ENCODE results near the gene FES. TPM values are rescaled to one million over a fixed set of nuclear protein-coding genes. Genes with fewer than 3 reads are reported as not detected.
A peak's percentile ranks its signal among the peaks of the same experiment; 100 is the strongest.

FES gene
- total and polyA plus RNA-seq, 4 experiments from 2014 or later: 2.3 to 3.0 TPM; not detected in 2

DNA sequence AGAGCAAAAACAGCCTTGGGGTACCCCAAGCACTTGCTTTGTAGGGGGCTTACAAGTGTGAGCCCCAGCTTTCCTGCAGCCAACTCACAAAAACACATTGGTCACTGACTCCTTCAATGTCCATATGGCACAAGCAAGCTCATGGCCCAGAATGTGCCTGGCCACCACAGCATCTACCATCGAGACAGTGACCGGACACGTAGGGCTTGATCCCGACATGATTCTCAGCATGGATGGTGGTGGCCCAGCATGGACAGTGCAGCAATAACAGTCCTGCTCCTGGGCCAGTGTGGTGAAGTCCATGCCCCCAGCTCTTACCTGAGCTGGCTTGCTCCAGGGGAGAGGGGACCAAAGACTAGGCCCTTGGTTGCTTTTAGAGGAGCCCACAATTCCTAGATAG lies 56.7 kb downstream of the FES start:
- Mint-ChIP-seq H3K9me3 (peaks cover 0 to 4% (median 0%) of the 10 kb centered on the region in 8 donors), H3K4me1 (peaks cover 7 to 10% (median 10%) of the 10 kb centered on the region in 4 donors), H3K27ac (peak overlapping the region in 1 of 7 donors; percentile 10), H3K27me3 (no peaks in the 10 kb centered on the region), H3K36me3 (peaks cover 34 to 52% of the 10 kb centered on the region in 2 donors), H3K4me3 (no peak overlapping the region)
- ChIA-PET POLR2A (ENCODE audit: partially characterized antibody) (interaction anchor here (1.2 to 2.2 kb wide), 2 partner anchors 9 to 13 kb away, joined by 7 to 9 read pairs; partner anchors contain the start of genes HDDC3 and RCCD1), CTCF (ENCODE audit: partially characterized antibody) (interaction anchor here (0.8 to 9.4 kb wide), 4 partner anchors 8 to 621 kb away, joined by 3 to 112 read pairs (median 4); partner anchors contain the start of genes HDDC3 and UNC45A)
- no peak overlapping the region for H3K4me3 ChIP-seq (ENCODE audit: low read length in 2 of 2)
- DNase-seq: no peak
- H3K9me3 ChIP-seq (ENCODE audit: control insufficient read depth in 1 of 2, low read length in 2 of 2): no peaks in the 10 kb centered on the region
- no peak overlapping the region for H3K27ac ChIP-seq (ENCODE audit: low read depth, low read length)
- H3K27me3 ChIP-seq (ENCODE audit: insufficient read depth, low read length): no peaks in the 10 kb centered on the region
- peaks cover 56% of the 10 kb centered on the region for H3K36me3 ChIP-seq (ENCODE audit: insufficient read depth, low read length)
- peaks cover 8% of the 10 kb centered on the region for H3K4me1 ChIP-seq (ENCODE audit: insufficient read depth, low read length)
- intact Hi-C loops (cut with micrococcal nuclease): no loop called here

DNA sequence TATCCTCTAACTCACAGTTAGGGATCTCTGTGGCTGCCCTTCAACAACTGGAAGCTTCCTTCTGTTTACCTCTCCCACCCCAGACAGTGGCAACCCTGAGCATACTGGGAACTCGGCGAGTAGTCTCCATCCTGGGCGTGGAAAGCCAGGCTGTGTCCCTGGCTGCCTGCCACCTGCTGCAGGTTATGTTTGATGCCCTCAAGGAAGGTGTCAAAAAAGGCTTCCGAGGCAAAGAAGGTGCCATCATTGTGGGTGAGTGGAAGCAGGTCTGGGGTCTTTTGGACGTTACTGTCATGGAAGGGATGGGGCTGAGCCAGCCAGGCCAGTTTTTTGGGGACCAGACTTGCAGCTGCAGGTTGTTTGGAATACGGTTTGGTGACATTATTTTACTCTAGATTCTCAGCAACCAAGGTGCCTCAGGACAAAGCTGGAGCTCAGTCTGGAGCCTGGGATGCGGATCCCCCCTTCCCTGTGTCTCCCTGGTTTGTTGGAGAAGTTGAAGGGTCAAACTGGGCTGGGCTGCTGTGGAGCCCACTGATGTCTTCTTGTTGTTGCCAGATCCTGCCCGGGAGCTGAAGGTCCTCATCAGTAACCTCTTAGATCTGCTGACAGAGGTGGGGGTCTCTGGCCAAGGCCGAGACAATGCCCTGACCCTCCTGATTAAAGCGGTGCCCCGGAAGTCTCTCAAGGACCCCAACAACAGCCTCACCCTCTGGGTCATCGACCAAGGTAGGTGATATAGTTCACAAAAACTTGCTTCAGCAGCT lies 58.2 kb downstream of the FES start:
- POLR2A ChIA-PET (ENCODE audit: partially characterized antibody): interaction anchor here (0.6 to 3.3 kb wide), 3 partner anchors 8 to 1003 kb away, joined by 3 to 16 read pairs (median 10); partner anchors contain the start of genes RCCD1 and UNC45A
- intact Hi-C loops (cut with micrococcal nuclease): no loop called here
- Mint-ChIP-seq H3K27ac (peak overlapping the region in 2 of 7 donors; percentile 31 to 36), H3K4me3 (no peak overlapping the region), H3K9me3 (no peaks in the 10 kb centered on the region), H3K4me1 (peaks cover 0 to 1% (median 0%) of the 10 kb centered on the region in 4 donors), H3K36me3 (peaks cover 34 to 57% of the 10 kb centered on the region in 2 donors), H3K27me3 (no peaks in the 10 kb centered on the region)
- Histone ChIP-seq H3K4me1 (ENCODE audit: insufficient read depth, low read length) (no peaks in the 10 kb centered on the region), H3K27ac (ENCODE audit: low read depth, low read length) (no peak overlapping the region), H3K9me3 (ENCODE audit: control insufficient read depth in 1 of 2, low read length in 2 of 2) (no peaks in the 10 kb centered on the region), H3K27me3 (ENCODE audit: insufficient read depth, low read length) (no peaks in the 10 kb centered on the region), H3K36me3 (ENCODE audit: insufficient read depth, low read length) (peaks cover 68% of the 10 kb centered on the region), H3K4me3 (ENCODE audit: low read length in 2 of 2) (no peak overlapping the region)
- no peak for DNase-seq
- CTCF ChIA-PET (ENCODE audit: partially characterized antibody): interaction anchor here (0.7 to 9.4 kb wide), 3 partner anchors 10 to 1983 kb away, joined by 3 to 112 read pairs (median 28); partner anchors contain the start of genes HDDC3, RCCD1 and UNC45A

DNA sequence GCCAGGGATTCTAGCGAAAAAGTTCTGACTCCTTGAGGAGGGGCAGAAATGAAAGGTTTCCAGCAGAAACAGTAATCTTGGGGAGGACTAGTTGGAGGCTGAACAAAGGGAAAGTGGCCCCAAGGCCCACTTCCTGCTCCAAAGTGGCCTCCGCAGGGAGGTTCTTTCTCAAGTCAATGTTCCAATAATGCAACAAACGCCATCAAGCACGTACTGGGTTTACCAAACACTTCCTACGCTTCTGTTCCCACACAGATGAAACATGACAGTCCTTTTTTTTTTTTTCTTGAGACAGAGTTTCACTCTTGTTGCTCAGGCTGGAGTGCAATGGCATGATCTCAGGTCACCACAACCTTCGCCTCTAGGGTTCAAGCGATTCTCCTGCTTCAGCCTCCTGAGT lies 60.8 kb downstream of the FES start:
- Mint-ChIP-seq H3K4me3 (no peak overlapping the region), H3K27ac (no peak overlapping the region), H3K4me1 (peaks cover 0 to 1% (median 0%) of the 10 kb centered on the region in 4 donors), H3K27me3 (no peaks in the 10 kb centered on the region), H3K9me3 (no peaks in the 10 kb centered on the region), H3K36me3 (peaks cover 34 to 69% of the 10 kb centered on the region in 2 donors)
- H3K27me3 ChIP-seq (ENCODE audit: insufficient read depth, low read length): no peaks in the 10 kb centered on the region
- DNase-seq: no peak
- H3K9me3 ChIP-seq (ENCODE audit: control insufficient read depth in 1 of 2, low read length in 2 of 2): no peaks in the 10 kb centered on the region
- no peak overlapping the region for H3K27ac ChIP-seq (ENCODE audit: low read depth, low read length)
- POLR2A ChIA-PET (ENCODE audit: partially characterized antibody): interaction anchor here (1.1 to 3.3 kb wide), 2 partner anchors 10 to 12 kb away, joined by 4 to 16 read pairs; partner anchors contain the start of genes HDDC3 and UNC45A
- H3K36me3 ChIP-seq (ENCODE audit: insufficient read depth, low read length): peaks cover 69% of the 10 kb centered on the region
- no peaks in the 10 kb centered on the region for H3K4me1 ChIP-seq (ENCODE audit: insufficient read depth, low read length)
- H3K4me3 ChIP-seq (ENCODE audit: low read length in 2 of 2): no peak overlapping the region
- CTCF ChIA-PET (ENCODE audit: partially characterized antibody): interaction anchor here (3.4 to 9.4 kb wide), 2 partner anchors 10 to 13 kb away, joined by 28 to 112 read pairs; partner anchors contain the start of genes HDDC3, RCCD1 and UNC45A
- intact Hi-C loops (cut with micrococcal nuclease): no loop called here

Other genes with a start within 250 kb of the FES start
- 1 to 10 TPM; 6.5 to 8.9 TPM for gene BLM, start 167.2 kb upstream of the FES start, total RNA-seq
- 1 to 10 TPM; 1.2 to 5.5 TPM for gene BLM, start 167.2 kb upstream of the FES start, polyA plus RNA-seq
- 10 to 100 TPM; 37.2 to 40.3 TPM for gene FURIN, start 15.9 kb upstream of the FES start, total RNA-seq
- 10 to 100 TPM in 1 of 2 donors, 1 to 10 TPM in 1; 1.6 to 11.6 TPM for gene FURIN, start 15.9 kb upstream of the FES start, polyA plus RNA-seq
- 100 to 1,000 TPM; 123 to 126 TPM for gene MAN2A2, start 18.8 kb downstream of the FES start, total RNA-seq
- gene MAN2A2, start 18.8 kb downstream of the FES start, polyA plus RNA-seq: 10 to 100 TPM in 1 of 2 donors, 1 to 10 TPM in 1; 1.3 to 12.2 TPM
- gene HDDC3, start 48.0 kb downstream of the FES start, total RNA-seq: 10 to 100 TPM; 27.4 to 28.3 TPM
- 10 to 100 TPM; 34.6 to 38.7 TPM for gene HDDC3, start 48.0 kb downstream of the FES start, polyA plus RNA-seq
- gene UNC45A, start 50.8 kb downstream of the FES start, total RNA-seq: 10 to 100 TPM; 71.1 to 72.3 TPM
- gene UNC45A, start 50.8 kb downstream of the FES start, polyA plus RNA-seq: 10 to 100 TPM; 41.7 to 68.9 TPM
- gene RCCD1, start 70.4 kb downstream of the FES start, total RNA-seq: 10 to 100 TPM; 14.0 to 15.6 TPM
- gene RCCD1, start 70.4 kb downstream of the FES start, polyA plus RNA-seq: 1 to 10 TPM; 2.0 to 4.7 TPM
- gene PRC1, start 110.0 kb downstream of the FES start, total RNA-seq: 1 to 10 TPM; 8.1 to 8.6 TPM
- 1 to 10 TPM; 2.3 TPM for gene PRC1, start 110.0 kb downstream of the FES start, polyA plus RNA-seq
- 10 to 100 TPM; 26.9 to 27.8 TPM for gene VPS33B, start 138.1 kb downstream of the FES start, total RNA-seq
- gene VPS33B, start 138.1 kb downstream of the FES start, polyA plus RNA-seq: 10 to 100 TPM in 1 of 2 donors, 1 to 10 TPM in 1; 4.7 to 11.3 TPM
- gene SV2B, start 215.8 kb downstream of the FES start, total RNA-seq: under 1 TPM in 1 of 2 experiments, not detected in 1; 0.03 TPM
- gene SV2B, start 215.8 kb downstream of the FES start, polyA plus RNA-seq: not detected

Data from CD4-positive, alpha-beta memory T cell (primary cell).